GM13976 (cell line): ENCODE results near the gene SPOCK1.

Experiments
- DNase-seq: peaks from one replicate; pipeline ENCODE4 v3.0.0; 2012; ENCODE audit warnings: low spot score
- CTCF ChIP-seq: IDR thresholded peaks from 2 replicates; pipeline ENCODE4 v1.5.1; 2012; ENCODE audit warnings: borderline replicate concordance, mild to moderate bottlenecking; ENCODE audit not compliant: insufficient read depth; ENCODE audit errors: extremely low read depth, missing control alignments, control extremely low read depth
- in situ Hi-C: fragments of 300-500 bp; cut with MboI; formaldehyde crosslinking; loops from one replicate; pipeline ENCODE4 v1.12.0; 2022; ENCODE audit warnings: low sequenced_read_pairs, mixed read lengths, inconsistent platforms; ENCODE audit not compliant: unreplicated experiment

SPOCK1 gene

DNA sequence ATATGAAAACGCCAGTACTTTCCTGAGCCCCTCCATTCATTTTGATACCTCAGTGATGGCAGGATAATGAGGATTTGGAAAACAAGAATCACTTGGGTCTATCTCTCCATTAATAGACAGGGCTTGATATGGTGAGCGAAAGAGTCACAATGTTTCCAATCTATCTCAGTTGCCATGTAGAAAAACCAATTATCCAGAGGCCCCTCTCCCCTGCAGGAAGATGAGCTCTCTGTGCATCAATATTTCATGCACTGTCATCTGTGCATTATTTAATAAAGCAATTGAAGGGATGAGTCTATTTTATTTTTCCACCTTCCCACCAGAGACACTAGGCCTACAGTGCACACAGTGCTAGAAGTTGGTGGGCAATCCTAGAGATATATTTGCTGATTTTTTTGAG is 326.9 kb downstream of the SPOCK1 start:
- no peak for TF ChIP-seq CTCF
- in situ Hi-C loops: no loop called here
- DNase-seq: no peak

- in situ Hi-C loops: no loop called here
Observed at GRCh38 chr5:137167187-137167586, 331.9 kb downstream of the SPOCK1 start.

DNA sequence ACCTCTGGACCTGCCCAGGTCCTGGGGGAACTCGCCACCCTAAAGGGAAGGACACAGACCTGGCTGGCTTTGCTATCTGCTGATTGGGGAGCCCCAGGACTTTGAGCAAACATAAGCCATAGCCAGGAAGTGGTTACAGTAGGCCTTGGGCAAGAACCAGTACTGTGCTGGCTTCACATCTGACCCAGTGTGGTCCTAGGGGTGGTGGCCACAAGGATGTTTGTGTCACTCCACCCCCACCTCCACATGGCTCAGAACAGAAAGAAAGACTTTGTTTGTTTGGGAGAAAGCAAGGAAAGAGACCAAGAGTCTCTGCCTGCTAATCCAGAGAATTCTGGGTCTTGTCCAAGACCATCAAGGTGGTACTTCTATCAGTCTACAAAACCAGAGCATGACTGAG is 334.2 kb downstream of the SPOCK1 start:
- no peak for TF ChIP-seq CTCF
- no peak for DNase-seq
- in situ Hi-C loops: no loop called here

More at GRCh38 chr5:137167187-137167586, 331.9 kb downstream of the SPOCK1 start:
- no peak for DNase-seq
- no peak for TF ChIP-seq CTCF

DNA sequence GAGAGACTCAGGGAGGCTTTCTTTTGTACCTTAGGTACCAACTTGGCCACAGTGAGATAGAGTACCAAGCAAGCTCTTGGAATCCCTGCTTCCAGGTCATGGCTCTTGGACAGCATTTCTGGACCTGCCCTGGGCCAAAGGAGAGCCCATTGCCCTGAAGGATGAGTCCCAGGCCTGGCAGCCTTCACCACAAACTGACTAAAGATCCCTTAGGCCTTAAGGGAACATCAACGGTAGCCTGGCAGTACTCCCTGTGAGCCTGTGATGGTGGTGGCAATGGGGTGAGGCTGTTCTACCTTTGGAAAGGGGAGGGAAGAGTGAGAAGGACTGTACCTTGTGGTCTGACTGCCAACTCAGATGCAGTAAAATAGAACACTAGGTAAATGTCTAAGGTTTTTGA is 334.6 kb downstream of the SPOCK1 start:
- in situ Hi-C loops: no loop called here
- no peak for TF ChIP-seq CTCF
- no peak for DNase-seq

- DNase-seq: no peak
- in situ Hi-C loops: no loop called here
- no peak for TF ChIP-seq CTCF
Observed at GRCh38 chr5:137158691-137159090, 340.4 kb downstream of the SPOCK1 start.

DNA sequence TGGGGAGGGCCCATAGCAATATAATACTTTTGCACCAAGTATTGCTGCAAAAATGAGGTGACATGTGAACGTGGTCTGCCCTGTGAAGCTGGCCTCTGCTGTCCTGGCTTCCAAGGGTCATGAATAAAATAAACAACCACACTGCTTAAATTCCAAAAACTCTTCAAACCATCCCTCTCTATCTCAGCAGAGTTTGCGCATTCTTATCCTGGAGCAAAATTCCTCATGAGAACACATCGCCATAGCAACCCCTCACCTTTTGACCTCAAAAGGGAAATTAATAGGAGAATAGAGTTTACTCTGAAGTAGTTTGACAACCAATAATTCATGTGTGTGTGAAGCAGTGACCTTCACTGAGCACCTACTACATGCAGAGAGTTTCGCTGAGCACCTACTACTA is 342.9 kb downstream of the SPOCK1 start:
- in situ Hi-C loops: no loop called here
- TF ChIP-seq CTCF: no peak
- DNase-seq: no peak
